Fibroblast of lung (primary cell): ENCODE data around the gene ATRIP.

ENCODE experiments used
- EZH2 ChIP-seq: IDR thresholded peaks from 2 replicates; pipeline ENCODE4 v1.5.1; 2012; ENCODE audit warnings: low read length, control low read depth, mild to moderate bottlenecking; ENCODE audit errors: missing control alignments
- TF ChIP-seq, protein P1 (sequence below), 2 donors: IDR thresholded peaks in 1 of 2; conservative IDR thresholded peaks in 1 of 2; 1 replicate in 1 of 2; 2 replicates in 1 of 2; pipeline ENCODE4 v1.5.1; 2011 to 2012; ENCODE audit warnings: low read length in 2 of 2, control low read depth in 1 of 2, inconsistent platforms in 1 of 2, low read depth in 1 of 2, mild to moderate bottlenecking in 1 of 2

DNA sequence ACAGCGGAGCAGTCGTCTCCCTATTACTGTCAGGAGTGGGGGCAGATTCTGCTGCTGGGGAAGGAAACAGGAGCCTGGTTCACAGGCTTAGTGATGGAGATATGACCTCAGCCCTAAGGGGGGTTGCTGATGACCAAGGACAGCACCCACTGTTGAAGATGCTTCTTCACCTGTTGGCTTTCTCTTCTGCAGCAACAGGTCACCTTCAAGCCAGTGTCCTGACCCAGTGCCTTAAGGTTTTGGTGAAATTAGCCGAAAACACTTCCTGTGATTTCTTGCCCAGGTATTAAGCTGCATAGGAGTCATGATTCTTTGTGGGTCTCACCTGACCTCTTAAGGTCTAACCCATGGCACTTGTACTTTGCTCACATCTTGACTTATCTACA, 14.0 kb downstream of the ATRIP start:
- TF ChIP-seq, protein P1, sequence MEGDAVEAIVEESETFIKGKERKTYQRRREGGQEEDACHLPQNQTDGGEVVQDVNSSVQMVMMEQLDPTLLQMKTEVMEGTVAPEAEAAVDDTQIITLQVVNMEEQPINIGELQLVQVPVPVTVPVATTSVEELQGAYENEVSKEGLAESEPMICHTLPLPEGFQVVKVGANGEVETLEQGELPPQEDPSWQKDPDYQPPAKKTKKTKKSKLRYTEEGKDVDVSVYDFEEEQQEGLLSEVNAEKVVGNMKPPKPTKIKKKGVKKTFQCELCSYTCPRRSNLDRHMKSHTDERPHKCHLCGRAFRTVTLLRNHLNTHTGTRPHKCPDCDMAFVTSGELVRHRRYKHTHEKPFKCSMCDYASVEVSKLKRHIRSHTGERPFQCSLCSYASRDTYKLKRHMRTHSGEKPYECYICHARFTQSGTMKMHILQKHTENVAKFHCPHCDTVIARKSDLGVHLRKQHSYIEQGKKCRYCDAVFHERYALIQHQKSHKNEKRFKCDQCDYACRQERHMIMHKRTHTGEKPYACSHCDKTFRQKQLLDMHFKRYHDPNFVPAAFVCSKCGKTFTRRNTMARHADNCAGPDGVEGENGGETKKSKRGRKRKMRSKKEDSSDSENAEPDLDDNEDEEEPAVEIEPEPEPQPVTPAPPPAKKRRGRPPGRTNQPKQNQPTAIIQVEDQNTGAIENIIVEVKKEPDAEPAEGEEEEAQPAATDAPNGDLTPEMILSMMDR (conservative IDR thresholded peaks at IDR 0.05 in 1 of 2, IDR thresholded peaks at IDR 0.05 in 1 of 2; ENCODE audit: low read depth in 1 of 2, low read length in 2 of 2) = no peak
- TF ChIP-seq EZH2 = no peak
